ENCODE measurements around the gene NPAS1. TPM values are rescaled to one million over a fixed set of nuclear protein-coding genes. Genes with fewer than 3 reads are reported as not detected.

NPAS1 gene
- polyA plus RNA-seq, 1 donor from 2014 or later: not detected

DNA sequence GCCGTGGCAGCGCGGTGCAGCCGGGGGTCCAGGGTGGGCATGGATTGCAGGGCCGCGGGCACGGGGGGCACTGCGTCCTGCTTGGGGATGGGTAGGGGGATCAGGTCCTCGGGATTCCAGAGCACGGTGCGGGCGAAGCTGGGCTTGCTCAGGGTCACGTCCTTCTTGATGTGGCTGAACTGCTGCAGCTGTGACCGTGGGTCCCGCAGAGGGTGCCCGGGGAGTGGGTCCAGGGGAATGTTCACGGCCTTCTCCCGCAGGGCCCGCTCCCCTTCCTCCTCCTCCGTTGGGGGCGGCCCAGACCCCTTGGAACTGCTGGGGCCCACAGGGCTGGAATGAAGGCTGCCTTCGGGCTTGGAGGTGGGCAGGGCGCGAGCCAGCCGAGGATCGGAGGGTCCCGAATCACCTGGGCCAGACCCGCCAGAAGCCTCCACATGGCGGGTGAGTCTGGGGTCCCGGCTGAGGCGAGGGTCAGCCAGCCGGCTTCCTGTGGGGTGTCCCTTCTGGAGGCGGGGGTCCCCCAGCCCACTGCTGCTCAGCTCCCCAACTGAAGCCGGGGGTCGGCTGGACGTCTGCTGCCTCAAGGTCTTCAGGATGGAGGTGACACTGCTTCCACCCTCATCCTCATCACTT lies 47.7 kb downstream of the NPAS1 start:
- Histone ChIP-seq H3K9me2 (ENCODE audit: insufficient read depth, low read length) (no peaks in the 10 kb centered on the region), H3K9me3 (ENCODE audit: low read length) (no peaks in the 10 kb centered on the region), H2AFZ (ENCODE audit: low read depth, low read length) (no peak overlapping the region), H3K27me3 (ENCODE audit: insufficient read depth, low read depth, low read length) (no peaks in the 10 kb centered on the region), H3K9ac (ENCODE audit: low read length) (no peak overlapping the region), H4K20me1 (ENCODE audit: insufficient read depth) (no peaks in the 10 kb centered on the region), H3K27ac (ENCODE audit: low read length) (no peak overlapping the region), H3K36me3 (ENCODE audit: insufficient read depth, low read length) (no peaks in the 10 kb centered on the region), H3K4me2 (ENCODE audit: low read length) (no peak overlapping the region), H3K4me3 (ENCODE audit: low read length) (no peak overlapping the region), H3F3A (ENCODE audit: insufficient read depth, low read length, poor library complexity, severe bottlenecking) (no peaks in the 10 kb centered on the region), H3K79me2 (replicated peaks; ENCODE audit: insufficient read depth, low read length) (no peaks in the 10 kb centered on the region)
- TF ChIP-seq MXI1 (conservative IDR thresholded peaks at IDR 0.05; ENCODE audit: poor library complexity, severe bottlenecking): no peak
- no peak for TF ChIP-seq TAF1 (IDR thresholded peaks at IDR 0.05; ENCODE audit: low read depth)
- no peak for TF ChIP-seq POLR2AphosphoS5 (IDR thresholded peaks at IDR 0.05)
- no peak for TF ChIP-seq RAD21 (conservative IDR thresholded peaks at IDR 0.05)
- TF ChIP-seq, protein P1, sequence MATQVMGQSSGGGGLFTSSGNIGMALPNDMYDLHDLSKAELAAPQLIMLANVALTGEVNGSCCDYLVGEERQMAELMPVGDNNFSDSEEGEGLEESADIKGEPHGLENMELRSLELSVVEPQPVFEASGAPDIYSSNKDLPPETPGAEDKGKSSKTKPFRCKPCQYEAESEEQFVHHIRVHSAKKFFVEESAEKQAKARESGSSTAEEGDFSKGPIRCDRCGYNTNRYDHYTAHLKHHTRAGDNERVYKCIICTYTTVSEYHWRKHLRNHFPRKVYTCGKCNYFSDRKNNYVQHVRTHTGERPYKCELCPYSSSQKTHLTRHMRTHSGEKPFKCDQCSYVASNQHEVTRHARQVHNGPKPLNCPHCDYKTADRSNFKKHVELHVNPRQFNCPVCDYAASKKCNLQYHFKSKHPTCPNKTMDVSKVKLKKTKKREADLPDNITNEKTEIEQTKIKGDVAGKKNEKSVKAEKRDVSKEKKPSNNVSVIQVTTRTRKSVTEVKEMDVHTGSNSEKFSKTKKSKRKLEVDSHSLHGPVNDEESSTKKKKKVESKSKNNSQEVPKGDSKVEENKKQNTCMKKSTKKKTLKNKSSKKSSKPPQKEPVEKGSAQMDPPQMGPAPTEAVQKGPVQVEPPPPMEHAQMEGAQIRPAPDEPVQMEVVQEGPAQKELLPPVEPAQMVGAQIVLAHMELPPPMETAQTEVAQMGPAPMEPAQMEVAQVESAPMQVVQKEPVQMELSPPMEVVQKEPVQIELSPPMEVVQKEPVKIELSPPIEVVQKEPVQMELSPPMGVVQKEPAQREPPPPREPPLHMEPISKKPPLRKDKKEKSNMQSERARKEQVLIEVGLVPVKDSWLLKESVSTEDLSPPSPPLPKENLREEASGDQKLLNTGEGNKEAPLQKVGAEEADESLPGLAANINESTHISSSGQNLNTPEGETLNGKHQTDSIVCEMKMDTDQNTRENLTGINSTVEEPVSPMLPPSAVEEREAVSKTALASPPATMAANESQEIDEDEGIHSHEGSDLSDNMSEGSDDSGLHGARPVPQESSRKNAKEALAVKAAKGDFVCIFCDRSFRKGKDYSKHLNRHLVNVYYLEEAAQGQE (IDR thresholded peaks at IDR 0.05; ENCODE audit: borderline replicate concordance): no peak
- no peak for TF ChIP-seq SMC3 (conservative IDR thresholded peaks at IDR 0.05; ENCODE audit: poor library complexity)
- TF ChIP-seq EZH2 (IDR thresholded peaks at IDR 0.05; ENCODE audit: borderline replicate concordance, insufficient read depth, low read length, poor library complexity, severe bottlenecking): no peak
- TF ChIP-seq, protein P2, sequence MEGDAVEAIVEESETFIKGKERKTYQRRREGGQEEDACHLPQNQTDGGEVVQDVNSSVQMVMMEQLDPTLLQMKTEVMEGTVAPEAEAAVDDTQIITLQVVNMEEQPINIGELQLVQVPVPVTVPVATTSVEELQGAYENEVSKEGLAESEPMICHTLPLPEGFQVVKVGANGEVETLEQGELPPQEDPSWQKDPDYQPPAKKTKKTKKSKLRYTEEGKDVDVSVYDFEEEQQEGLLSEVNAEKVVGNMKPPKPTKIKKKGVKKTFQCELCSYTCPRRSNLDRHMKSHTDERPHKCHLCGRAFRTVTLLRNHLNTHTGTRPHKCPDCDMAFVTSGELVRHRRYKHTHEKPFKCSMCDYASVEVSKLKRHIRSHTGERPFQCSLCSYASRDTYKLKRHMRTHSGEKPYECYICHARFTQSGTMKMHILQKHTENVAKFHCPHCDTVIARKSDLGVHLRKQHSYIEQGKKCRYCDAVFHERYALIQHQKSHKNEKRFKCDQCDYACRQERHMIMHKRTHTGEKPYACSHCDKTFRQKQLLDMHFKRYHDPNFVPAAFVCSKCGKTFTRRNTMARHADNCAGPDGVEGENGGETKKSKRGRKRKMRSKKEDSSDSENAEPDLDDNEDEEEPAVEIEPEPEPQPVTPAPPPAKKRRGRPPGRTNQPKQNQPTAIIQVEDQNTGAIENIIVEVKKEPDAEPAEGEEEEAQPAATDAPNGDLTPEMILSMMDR (IDR thresholded peaks at IDR 0.05; ENCODE audit: poor library complexity, severe bottlenecking): no peak
- TF ChIP-seq EP300 (conservative IDR thresholded peaks at IDR 0.05; ENCODE audit: poor library complexity, severe bottlenecking): no peak

DNA sequence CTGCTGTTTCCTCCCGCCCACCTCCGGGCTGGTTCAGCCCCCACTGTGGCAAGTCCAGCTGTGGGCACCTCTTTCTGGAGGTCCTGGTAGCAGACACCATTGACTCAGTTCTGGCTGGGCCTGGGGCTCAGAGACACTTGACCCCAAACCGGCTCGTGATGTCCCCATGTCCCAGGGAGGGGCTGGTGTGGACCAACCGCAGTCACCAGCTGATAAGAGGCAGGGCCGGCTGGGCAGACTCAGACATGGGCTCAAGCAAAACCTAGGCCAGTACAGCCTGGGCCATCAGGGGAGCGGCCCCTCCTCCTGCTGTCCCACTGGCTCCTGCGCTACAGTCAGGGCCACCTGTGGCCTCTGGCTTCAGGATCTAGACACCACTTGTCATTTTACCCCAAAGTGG lies 48.6 kb downstream of the NPAS1 start:
- Histone ChIP-seq H3K79me2 (replicated peaks; ENCODE audit: insufficient read depth, low read length) (no peaks in the 10 kb centered on the region), H3K9me3 (ENCODE audit: low read length) (no peaks in the 10 kb centered on the region), H3K9ac (ENCODE audit: low read length) (no peak overlapping the region), H4K20me1 (ENCODE audit: insufficient read depth) (no peaks in the 10 kb centered on the region), H3K27ac (ENCODE audit: low read length) (no peak overlapping the region), H3K27me3 (ENCODE audit: insufficient read depth, low read depth, low read length) (no peaks in the 10 kb centered on the region), H3F3A (ENCODE audit: insufficient read depth, low read length, poor library complexity, severe bottlenecking) (no peaks in the 10 kb centered on the region), H2AFZ (ENCODE audit: low read depth, low read length) (no peak overlapping the region), H3K4me3 (ENCODE audit: low read length) (no peak overlapping the region), H3K9me2 (ENCODE audit: insufficient read depth, low read length) (no peaks in the 10 kb centered on the region), H3K36me3 (ENCODE audit: insufficient read depth, low read length) (no peaks in the 10 kb centered on the region), H3K4me2 (ENCODE audit: low read length) (no peak overlapping the region)
- TF ChIP-seq EZH2 (IDR thresholded peaks at IDR 0.05; ENCODE audit: borderline replicate concordance, insufficient read depth, low read length, poor library complexity, severe bottlenecking) (no peak), SMC3 (conservative IDR thresholded peaks at IDR 0.05; ENCODE audit: poor library complexity) (no peak), MXI1 (conservative IDR thresholded peaks at IDR 0.05; ENCODE audit: poor library complexity, severe bottlenecking) (no peak), POLR2AphosphoS5 (IDR thresholded peaks at IDR 0.05) (no peak), TAF1 (IDR thresholded peaks at IDR 0.05; ENCODE audit: low read depth) (no peak), EP300 (conservative IDR thresholded peaks at IDR 0.05; ENCODE audit: poor library complexity, severe bottlenecking) (no peak), RAD21 (conservative IDR thresholded peaks at IDR 0.05) (no peak)
- TF ChIP-seq, protein P1 (IDR thresholded peaks at IDR 0.05; ENCODE audit: borderline replicate concordance): no peak
- TF ChIP-seq, protein P2 (IDR thresholded peaks at IDR 0.05; ENCODE audit: poor library complexity, severe bottlenecking): no peak

Measured in neural cell (in vitro differentiated cells).